ENCODE measurements around the gene TENM4.
"Not testable (repeated sequence)": the region's sequence is repeated elsewhere in the genome, so short reads cannot be mapped to it uniquely, and the experiment has no call there.

The TENM4 gene

DNA sequence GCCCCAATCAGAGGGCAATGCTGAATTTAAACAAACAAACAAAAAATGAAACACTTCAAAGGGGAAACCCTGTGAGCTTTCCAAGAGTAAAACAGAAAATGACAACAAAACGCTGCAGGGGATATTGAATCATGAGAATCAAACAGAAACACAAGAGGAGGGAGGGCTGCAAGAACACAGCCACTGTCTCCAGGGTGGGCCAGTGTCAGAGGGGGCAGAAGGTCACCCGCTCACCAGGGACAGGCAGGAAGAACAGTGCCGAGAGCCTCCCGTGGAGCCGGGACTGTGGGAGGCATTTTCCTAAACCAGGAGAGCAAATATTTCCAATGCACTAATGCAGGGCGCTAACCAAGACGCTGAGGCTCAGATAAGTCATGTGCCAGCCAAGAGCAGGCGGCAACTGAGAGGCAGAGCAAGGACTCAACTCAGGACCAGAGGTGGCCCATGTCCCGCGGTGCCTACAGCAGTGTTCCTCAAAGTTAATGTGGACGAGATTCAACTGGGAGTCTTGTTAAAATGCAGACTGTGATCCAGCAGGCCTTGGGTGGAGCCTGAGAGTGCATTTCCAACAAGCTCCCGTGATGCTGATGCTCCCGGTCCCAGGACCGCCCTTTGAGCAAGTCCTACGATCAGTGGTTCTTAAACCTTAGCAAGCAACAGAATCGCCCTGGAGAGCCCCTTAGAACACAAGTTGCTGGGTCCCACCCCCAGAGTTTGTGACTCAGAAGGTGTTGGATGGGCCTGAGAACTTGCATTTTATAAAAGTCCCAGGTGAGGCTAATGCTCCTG, 197.2 kb downstream of the TENM4 start:
- no peak for TF ChIP-seq ZNF274 (IDR thresholded peaks at IDR 0.05; ENCODE audit: low read depth, low read length)

DNA sequence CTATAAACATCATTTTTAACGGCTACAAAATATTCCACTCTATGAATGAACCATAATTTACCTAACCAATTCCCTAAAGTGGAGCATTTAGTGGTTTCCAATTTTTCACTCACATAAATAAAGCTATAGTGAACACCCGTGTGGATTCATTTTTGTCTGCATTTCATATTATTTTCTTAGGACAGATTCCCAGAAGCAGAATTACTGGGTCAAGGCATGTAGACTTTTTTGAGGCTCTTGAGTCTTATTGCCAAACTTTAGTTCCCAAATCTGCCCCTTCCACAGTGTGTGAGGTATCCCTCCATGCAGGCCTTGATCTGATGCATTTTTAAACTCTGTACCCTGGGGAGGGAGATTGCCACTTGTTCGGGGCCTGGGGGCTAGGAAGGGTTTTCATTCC, 198.2 kb downstream of the TENM4 start:
- TF ChIP-seq ZNF274 (IDR thresholded peaks at IDR 0.05; ENCODE audit: low read depth, low read length), result no peak
- H3K4me3 ChIP-seq (ENCODE audit: low read length), result no peak overlapping the region

More for the DNA sequence above, 197.2 kb downstream of the TENM4 start:
- no peak overlapping the region for H3K4me3 ChIP-seq (ENCODE audit: low read length)

DNA sequence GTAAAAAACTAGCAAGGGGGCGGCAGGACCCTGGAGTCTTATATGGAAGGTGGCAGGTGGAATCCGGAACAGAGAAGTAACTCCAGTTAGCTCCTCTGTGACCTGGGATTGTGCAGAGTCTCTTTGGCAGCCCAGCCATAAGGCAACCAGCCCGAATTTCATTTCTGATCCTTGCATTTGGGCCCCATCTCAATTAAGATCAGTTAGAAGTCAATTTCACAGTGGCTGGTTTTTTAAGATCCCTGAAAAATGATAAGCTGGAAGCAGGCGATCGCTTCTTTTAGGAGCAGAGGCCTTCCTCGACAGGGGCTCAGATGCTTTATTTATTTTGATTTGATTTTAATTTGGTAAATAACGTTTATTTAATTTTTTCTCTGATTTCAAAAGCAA, 199.0 kb downstream of the TENM4 start:
- no peak overlapping the region for H3K4me3 ChIP-seq (ENCODE audit: low read length)
- no peak for TF ChIP-seq ZNF274 (IDR thresholded peaks at IDR 0.05; ENCODE audit: low read depth, low read length)

DNA sequence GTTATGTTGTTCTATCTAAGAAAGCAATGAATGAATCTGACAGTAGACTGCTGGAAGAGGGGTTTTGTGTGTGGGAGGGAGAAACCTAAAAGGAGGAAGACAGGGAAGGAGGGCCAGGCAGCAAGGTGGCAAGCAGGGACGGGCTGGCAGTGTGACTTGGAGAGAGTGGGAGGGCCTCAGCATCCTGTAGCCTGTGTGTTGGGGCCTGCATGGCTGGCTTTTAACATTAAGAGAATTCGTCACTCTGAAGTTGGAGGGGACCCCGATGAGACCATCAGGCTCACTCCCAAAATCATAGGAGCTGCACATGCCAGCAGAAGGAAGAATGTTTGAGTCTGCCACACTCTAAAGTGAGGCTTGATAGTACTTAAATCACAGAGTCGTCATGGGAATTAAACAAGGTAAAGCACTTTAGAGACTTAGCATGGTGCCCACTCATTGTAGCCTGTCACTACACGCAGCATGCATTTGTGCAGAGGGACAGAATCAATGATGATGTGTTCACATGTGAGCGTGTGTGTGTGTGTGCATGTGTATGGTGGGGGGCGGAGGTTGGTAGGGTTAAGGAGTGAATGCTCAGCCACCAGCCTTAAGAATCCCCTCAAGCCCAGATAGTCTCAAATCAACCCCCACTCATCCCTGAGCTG, 199.5 kb downstream of the TENM4 start:
- no peak for TF ChIP-seq ZNF274 (IDR thresholded peaks at IDR 0.05; ENCODE audit: low read depth, low read length)
- no peak overlapping the region for H3K4me3 ChIP-seq (ENCODE audit: low read length)

DNA sequence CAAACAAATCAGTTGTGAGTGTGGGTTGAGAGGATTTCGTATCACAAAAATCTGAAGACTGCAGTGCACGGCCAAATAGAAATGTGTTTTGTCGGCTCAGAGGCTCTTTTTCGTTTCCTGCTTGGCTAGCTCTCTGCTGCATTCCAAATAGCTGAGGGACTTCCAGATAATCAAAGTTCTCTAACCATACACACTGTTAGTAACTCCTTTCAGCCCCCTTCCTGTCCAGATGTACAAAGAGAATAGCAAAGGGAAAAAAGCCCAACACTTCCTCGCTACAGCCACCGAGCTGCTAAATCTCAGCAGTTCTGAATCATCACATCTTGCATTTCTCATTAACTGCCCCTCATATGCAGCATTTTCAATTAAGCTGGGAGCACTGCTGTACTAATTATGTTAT, 203.1 kb downstream of the TENM4 start:
- no peak overlapping the region for H3K4me3 ChIP-seq (ENCODE audit: low read length)
- TF ChIP-seq ZNF274 (IDR thresholded peaks at IDR 0.05; ENCODE audit: low read depth, low read length), result no peak

DNA sequence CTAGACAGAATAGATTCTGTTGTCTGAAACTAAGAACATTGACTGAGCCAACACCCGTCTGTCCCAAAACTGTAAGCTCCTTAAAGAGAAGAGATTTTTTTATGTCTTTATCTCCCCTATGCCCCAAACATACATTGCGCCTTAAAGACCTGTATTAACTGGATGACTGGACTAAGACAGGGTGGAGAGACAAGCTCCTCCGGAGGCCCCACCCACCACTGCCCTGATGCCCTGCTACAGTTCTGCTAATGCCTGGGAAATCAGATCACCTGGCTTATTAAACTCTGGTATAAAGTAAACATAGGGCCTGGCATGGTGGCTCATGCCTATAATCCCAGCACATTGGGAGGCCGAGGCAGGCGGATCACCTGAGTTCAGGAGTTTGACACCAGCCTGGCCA, 203.7 kb downstream of the TENM4 start:
- no peak overlapping the region for H3K4me3 ChIP-seq (ENCODE audit: low read length)
- no peak for TF ChIP-seq ZNF274 (IDR thresholded peaks at IDR 0.05; ENCODE audit: low read depth, low read length)

DNA sequence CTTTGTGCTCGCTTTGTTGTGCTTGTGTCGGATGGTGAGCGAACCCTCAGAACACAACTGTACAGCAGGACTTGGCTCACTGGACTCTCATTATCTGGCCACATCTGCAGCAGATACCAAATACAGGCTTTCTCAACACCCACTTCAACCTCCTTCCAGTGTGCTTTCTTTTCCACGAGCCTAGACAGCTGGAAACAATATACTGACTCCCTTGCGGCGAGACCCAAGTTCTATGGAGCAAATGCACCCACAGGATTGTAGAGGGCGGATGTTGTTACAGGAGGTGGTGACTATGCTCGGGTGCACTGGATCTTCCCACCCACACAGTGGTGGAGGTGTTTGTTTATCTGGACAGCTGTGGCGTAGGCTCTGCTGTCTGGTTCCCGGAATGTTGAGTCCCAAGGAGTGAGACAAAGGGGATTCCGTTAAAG, 204.3 kb downstream of the TENM4 start:
- H3K4me3 ChIP-seq (ENCODE audit: low read length), result no peak overlapping the region
- no peak for TF ChIP-seq ZNF274 (IDR thresholded peaks at IDR 0.05; ENCODE audit: low read depth, low read length)

DNA sequence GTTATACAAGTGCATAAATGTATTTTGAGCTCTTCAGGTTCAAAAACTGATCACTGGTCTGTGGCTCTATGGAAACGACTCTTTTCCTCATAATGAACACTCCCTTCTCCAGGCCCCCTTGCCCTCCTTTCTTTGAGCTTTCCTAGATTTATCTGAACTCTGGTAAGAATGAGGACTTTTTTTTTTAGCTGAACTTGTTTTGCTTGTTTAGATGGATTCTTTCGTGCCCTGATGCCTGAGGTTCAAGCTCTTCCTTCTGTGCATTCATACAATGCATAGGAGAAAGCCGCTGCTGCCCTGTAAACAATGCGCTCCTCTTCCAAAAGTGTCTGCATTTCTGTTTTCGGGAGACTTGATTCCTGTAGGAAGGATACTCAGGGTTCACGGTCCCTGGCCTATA, 205.1 kb downstream of the TENM4 start:
- TF ChIP-seq ZNF274 (IDR thresholded peaks at IDR 0.05; ENCODE audit: low read depth, low read length), result no peak
- H3K4me3 ChIP-seq (ENCODE audit: low read length), result no peak overlapping the region

DNA sequence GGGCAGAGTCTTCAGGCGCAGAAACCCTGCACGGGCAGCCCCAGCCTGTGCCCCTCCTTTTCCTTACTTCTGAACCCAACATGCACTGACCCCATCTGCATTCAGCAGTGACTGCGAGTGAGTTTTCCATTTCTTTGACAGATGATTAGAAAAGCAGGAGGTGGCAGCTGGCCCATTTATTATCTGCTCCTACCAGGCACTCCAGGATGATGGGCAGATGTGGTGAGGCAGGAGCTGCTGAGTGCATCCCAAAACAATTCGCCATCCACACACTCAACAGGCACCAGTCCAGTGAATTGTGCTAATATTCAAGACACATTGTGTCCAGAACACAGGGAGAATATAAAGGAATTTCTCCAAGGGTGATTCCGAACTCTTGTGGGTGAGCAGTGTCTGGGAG, 208.5 kb downstream of the TENM4 start:
- TF ChIP-seq ZNF274 (IDR thresholded peaks at IDR 0.05; ENCODE audit: low read depth, low read length), result no peak
- H3K4me3 ChIP-seq (ENCODE audit: low read length), result no peak overlapping the region

DNA sequence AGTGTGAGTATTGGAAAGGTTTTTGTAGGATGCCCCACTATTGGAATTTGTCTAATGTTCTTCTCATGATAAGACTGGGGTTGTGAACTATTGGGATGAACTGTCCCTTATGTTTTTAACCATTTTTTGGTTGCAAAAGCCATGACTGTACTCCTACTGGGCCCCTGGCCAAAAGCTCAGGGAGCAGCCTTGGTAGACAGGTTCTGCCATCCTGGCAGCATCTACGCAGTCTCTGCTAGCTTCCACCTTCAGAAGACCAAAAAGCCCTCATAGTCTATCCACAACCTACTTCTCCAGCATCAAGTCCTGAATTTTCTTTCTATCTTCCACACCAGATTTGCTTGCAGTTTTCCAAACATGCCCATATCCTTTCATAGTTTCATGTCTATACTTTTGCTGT, 211.8 kb downstream of the TENM4 start:
- no peak overlapping the region for H3K4me3 ChIP-seq (ENCODE audit: low read length)
- no peak for TF ChIP-seq ZNF274 (IDR thresholded peaks at IDR 0.05; ENCODE audit: low read depth, low read length)

DNA sequence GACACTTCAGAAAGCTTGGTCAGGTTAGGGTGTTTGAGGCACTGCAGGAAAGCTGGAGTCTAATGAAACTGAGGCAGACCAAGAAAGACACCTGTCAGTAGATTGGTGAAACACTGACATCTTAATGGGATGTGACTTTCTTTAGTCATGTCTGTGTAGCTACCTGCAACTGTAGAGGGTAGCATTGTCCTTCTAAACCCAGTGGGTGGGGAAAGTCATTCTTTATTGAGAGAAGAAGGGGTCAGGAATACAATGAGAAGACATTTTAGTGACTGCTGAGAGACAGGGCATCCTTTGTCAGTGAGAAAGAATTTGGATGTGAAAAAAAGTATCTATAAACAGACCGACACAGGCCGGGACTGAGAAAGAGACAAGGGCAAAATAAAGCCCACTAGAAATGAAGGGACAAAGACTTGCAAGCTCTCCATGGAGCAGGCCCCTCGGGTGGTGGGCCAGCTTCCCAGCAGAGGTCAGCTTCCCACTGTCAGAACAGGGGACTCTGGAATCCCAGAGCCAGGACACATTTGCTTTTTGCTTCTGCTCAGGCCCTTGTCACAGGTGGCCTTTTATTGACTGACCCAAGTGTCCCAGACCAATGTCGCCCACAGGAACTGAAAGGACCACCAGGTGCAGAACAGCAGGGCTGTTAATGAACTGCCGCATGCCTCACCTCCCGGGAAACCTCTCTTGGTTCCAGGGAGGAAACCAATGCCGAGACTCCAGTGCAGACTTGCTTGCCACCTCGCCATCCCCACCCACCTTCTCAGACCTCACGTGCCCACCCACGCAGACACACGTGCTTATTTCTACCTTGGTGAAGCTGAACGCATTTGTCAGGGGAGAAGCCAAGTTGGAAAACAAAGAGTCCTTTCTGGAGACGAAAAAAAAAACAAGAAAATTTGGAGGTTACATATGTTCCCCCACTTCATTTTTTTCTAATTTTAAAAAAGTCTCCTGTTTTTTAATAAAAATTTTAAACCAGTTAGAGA, 212.8 kb downstream of the TENM4 start:
- no peak for TF ChIP-seq ZNF274 (IDR thresholded peaks at IDR 0.05; ENCODE audit: low read depth, low read length)
- H3K4me3 ChIP-seq (ENCODE audit: low read length), result no peak overlapping the region

DNA sequence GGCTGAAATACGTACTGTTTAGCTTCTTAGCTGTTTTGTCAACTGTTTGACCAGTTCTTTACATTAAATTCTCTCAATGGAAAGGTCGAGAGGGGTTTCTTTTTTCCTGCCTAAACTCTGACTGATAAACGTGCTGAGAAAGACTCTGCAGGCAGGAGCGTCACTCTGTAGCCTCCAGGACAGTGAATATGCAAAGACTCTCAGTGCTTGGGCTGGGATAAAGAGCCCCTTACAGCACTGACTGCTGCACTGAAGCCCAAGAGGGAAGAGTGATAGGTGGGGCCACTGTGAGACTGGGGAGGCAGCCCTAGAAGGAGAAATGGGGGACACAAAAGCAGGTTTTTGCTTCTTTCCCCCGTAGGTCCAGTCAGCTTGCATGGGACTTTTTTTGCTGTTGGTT, 213.5 kb downstream of the TENM4 start:
- no peak overlapping the region for H3K4me3 ChIP-seq (ENCODE audit: low read length)
- TF ChIP-seq ZNF274 (IDR thresholded peaks at IDR 0.05; ENCODE audit: low read depth, low read length), result no peak

DNA sequence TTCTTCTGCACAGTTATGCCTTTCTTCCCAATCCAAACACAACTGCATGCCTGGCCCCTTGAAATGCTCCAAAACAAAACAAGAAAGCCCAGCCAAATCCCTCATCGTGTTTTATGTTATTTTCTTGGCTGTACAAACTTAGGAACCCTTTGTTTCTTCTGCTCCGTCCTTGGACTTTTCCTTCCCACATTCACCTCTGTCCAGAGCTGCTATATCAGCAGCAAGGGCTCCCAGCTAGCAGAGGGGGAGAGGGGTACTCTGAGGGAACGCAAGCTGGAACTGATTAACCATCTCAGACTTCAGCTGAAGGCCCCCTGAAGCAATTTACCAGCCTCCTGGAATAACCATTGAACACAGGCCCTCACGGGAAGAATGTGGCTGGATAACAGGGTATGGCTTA, 214.7 kb downstream of the TENM4 start:
- no peak for TF ChIP-seq ZNF274 (IDR thresholded peaks at IDR 0.05; ENCODE audit: low read depth, low read length)
- H3K4me3 ChIP-seq (ENCODE audit: low read length), result no peak overlapping the region

DNA sequence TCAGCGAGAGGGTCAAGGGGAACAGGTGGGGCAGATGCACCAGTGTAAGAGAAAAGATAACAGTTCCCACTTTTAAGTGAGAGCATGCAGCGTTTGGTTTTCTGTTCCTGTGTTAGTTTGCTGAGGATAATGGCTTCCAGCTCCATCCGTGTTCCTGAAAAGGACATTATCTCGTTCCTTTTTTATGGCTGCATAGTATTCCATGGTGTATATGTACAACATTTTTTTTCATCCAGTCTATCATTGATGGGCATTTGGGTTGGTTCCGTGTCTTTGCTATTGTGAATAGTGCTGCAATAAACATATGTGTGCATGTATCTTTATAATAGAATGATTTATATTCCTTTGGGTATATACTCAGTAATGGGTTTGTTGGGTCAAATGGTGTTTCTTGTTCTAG, 218.7 kb downstream of the TENM4 start:
- not testable (repeated sequence) for H3K4me3 ChIP-seq (ENCODE audit: low read length)
